Superior temporal gyrus (tissue), 1 donor: Measurements from ENCODE around the gene GABBR1.

Experiments
- DNase-seq: peaks from one replicate; pipeline ENCODE4 v3.0.0-alpha.2; 2016; ENCODE audit errors: extremely low spot score

The GABBR1 gene

DNA sequence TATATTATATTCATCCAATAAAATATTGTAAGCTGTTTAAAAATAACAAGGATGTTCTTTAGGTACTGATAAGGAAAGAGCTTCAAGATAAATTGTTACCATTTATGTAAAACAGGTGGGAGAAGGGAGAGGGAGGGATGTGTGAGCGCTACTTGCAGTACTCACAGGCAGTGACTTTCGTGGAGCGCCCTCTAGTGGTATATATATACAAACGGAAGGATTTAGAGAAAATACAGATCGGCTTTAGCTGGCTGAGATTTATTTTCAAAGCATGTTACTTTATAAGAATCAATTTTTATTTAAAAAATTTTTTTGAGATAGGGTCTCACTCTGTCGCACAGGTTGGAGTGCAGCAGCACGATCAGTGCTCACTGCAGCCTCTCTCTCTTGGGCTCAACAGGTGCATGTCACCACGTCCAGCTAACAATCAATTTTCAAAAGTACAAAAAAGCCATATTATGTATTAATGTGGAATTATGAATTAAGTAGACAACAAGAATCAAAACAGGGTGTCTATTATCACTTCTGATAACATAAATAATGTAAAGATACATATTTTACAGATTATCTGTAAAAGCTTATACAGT, 20.6 kb upstream of the GABBR1 start:
- DNase-seq: peak; percentile 95

DNA sequence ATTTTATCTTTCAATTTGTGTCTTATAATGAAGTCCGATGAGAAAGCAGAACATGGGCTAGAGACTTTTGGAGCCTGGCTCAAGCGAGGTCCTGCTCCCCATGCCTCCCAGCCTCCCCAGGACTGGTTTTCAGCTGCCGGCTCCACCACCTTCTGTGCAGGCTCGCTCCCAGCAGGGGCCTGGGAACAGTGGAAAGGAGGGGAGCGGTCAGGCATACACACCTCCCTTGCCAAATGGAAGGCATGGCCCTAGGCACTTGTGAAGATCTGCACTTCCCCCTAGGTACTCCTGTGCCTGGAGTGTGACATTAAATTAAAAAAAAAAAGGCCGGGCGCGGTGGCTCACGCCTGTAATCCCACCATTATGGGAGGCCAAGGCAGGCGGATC, 19.2 kb upstream of the GABBR1 start:
- DNase-seq: no peak

DNA sequence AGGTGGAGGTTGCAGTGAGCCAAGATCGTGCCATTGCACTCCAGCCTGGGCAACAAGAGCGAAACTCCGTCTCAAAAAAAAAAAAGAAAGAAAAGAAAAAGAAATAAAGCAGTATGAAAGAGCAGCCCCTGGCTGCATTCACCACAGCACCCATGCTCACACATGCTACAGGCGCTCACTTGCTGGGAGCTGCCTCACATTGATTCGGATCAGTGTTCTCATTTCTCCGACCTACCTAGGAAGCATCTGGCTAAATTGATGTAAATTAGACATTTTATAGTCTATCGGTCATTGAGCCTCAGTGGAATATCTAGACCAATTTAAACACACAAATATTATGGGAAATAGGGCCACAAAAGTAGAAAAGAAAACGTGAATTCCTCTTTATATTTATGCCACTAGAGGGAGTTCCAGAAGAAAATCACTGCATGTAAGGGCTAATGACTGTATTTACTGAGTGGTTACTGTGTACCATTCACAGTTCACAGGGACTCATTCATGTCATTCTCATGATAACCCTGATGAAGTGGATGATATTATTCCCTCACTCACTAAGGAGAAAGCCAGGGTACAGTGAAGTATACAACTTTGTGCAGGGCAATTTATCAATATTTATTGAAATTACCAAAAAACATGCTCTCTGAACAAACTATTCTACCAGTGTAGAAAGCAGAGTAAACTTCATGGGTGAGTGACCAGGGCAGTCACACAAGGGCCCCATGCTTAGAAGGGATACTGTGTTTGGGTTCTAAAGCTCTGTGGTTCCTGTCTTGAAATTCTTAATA, 18.6 kb upstream of the GABBR1 start:
- DNase-seq: peak; percentile 76

DNA sequence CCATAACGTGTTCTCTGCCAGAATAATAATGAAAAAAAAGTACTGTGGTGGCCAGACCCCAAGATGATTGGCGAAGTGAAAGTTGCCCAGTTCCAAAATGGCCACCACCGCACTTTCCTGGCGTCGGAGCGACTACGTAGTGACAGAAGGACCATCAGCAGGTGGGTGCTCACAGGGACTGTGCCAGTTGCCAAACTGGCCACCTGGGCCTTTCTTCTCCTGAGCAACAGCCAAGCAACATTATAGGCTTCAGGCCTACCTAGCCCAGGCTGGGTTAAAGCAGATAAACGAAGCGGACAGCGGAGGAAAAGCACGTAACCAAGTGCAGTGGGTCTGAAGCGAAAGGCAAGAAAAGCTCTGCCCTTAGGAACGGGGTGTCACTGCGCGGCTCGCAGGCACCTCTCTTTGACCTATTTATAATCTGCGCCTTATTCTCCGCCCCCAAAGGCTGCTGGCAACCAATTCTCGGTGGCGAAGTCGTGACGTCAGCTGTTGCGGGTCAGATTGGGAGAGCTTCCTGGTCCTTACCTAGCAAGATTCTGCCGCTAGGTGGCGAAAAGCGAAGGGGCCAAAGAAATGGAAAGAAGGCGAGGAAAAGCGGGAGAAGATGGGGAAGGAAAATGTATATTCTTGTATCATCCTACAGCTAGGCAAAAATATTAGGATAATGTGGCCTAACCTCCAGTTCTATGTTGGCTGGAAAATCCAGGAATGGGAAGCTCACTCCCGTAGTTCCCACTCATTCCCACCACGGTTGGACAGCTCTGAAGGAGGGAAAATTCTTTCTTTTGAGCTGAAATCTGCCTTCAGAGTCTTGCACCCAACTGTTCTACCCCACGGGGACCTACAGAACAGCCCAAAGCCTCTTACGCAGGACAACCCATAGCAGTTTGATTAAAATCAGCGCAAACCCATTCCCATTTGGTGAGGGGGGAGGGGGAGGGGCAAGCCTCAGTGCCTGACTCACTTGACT, 17.0 kb upstream of the GABBR1 start:
- DNase-seq: peak; percentile 100

DNA sequence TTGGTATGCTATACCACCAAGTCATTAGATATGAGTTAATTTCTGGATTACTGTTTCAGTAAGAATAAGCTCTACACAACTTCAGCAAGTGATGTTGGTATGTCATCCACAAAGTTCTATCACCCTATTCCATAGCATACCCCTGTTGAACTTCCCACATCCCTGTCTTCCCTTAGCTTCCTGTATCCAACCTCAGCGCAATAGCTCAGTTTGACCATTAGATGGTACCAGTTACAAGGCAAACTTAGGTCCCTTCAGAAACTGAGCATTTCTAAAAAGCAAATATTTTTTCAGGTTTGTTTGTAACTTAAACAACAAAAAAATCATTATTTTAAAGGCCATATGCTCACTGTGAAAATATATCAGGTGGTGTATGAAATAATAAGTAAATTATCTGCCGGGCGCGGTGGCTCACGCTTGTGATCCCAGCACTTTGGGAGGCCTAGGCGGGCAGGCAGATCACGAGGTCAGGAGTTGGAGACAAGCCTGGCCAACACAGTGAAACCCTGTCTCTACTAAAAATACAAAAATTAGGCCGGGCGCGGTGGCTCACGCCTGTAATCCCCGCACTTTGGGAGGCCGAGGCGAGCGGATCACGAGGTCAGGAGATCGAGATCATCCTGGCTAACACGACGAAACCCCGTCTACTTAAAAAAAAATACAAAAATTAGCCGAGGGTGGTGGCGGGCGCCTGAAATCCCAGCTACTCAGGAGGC, 15.1 kb upstream of the GABBR1 start:
- DNase-seq: peak; percentile 73

DNA sequence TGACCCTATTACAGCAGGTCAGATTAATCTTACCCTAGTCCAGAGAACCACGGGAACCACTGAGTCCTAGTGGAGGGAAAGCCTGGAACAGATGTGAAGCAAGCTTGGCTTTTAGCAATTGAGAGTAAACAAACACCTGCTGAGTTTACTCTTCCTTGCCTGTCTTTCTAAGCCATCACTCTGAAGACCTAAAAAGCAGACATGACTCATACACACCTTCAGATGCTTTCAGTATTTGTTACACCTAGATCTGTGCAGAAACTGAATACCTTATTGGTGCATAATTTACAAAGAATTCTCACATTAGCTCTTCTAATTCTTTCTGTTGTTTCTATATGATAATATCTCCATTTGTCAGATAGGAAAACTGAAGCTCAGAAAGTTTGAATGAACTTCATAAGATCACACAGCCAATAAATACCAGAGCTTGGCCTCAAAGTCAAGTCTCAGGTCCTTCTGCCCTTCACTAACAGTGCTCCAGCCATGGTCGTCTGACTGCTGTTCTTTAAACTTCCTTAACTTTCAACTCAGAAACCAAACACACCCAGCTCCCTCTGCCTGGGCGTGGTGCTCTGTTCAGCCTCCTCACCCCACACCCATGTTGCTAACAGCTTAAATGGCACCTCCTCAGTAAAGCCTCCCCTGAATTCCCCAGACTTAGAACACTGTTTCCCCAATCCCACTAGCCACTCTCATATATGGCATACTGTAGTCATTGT, 8.6 kb upstream of the GABBR1 start:
- no peak for DNase-seq

DNA sequence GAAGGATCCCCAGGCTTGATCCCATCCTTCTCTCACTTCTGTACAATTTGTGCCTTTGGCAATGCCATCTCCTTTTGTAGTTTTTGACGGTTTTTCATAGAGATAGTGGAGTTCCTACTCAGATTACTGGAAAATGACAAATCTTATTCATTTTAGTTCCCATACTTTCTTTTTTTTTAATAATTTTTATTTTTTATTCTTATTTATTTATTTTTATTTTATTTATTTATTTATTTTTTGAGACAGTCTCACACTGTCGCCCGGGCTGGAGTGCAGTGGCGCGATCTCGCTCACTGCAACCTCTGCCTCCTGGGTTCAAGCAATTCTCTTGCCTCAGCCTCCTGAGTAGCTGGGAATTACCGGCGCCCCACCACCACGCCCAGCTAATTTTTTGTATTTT, 4.3 kb upstream of the GABBR1 start:
- no peak for DNase-seq

DNA sequence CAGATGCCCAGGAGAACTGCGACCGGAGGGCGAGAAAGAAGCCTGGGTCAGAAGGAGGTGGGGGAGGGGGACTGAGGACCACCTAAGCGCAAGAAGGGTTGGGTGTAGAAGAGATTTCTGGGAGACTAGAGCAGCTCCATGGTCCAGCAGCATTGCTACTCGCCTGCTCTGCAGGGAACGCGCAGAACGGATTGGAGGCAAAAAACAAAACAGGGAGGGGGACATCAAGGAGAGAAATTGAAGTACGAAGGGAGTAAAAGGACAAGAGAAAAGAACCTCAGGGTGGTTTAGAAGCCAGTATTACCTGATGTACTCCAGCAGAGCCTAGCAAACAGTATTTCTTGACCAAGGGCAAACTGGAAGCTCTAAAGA, 537 bp upstream of the GABBR1 start:
- peak; percentile 62 for DNase-seq

DNA sequence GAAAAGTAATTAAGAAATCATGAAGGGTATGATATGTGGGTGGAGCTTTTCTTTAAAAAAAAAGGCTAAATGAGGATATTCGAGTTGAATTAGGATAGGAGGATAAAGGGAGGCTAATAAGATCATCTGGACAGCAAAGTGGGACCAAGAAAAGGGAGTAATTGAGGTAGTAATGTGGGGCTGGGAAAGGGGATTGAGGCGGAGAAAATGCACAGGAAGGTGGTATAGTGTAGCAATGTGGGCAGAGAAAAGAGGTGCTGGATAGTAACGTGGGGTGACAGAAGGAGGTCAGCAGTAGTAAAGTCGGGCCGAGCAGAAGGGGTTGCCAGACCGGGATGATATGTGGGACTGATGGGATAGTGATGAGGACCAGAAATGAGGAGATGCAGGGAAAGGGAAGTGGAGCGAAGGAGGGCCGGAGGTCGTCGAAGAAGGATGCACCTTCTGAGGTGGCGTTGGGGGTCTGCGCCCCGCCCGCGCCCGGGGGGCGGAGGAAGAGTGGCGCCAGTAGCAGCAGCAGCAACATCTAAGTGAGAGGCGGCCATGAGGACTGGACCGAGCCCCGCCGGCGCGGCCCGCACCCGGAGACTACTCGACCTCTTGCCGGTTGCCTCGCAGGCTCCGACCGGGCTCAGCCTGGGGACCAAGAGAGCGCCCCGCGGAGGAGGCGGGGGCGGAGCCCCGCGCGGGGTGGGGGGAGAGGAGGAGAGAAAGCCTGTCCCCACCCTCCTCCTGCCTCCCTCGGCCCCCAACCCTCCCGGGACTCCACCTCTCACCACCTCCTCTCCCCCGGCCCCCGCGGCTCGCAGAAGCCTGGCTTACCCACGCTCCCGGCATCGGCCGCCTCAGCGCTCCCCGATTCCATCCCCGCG, 887 bp downstream of the GABBR1 start:
- peak; percentile 10 for DNase-seq

DNA sequence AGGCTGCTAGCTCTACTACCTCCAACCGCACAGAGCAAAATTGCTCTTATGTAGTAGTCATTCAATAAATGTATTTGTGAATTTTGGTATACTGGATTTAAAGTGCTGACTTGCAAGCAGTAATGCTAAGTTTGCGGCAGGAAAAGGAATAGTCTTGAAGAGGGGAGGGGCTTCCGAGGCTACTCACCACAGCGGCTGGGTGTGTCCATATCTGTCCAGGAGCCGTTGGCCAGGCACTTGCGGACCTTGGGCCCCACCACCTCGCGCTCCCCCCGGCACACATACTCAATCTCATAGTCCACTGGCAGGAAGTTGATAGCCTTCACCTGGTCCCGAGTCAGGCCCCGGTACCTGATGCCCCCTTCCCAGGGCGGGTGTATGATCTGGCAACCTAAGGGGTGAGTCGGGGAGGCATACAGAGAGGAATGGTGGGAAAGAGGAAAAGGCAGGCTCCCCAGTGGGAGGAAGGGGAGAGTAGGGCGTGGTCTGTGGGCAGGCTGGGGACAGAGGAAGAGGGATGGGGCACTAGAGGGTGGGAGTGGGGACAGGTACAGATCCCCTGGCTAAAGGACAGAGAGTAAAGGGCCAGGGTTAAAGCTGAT, 1.7 kb downstream of the GABBR1 start:
- peak; percentile 12 for DNase-seq

DNA sequence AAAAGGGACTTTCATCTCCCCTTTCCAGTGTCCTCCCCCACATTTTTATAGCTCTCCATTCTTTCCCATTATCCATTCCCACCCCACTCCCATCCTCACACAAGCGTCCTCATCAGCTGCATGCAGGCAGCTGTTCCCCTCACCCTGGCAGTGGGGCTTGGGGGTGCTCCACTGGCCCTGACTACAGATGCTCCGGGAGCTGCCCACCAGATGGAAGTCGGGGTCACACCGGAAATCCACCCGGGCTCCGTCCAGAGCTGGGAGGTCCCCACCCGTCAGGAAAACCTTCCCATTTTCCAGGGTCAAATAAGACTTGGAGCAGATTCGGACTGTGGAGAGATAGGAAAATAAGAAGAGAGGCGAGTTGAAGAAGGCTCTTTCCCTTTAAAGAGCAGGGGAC, 2.7 kb downstream of the GABBR1 start:
- no peak for DNase-seq

DNA sequence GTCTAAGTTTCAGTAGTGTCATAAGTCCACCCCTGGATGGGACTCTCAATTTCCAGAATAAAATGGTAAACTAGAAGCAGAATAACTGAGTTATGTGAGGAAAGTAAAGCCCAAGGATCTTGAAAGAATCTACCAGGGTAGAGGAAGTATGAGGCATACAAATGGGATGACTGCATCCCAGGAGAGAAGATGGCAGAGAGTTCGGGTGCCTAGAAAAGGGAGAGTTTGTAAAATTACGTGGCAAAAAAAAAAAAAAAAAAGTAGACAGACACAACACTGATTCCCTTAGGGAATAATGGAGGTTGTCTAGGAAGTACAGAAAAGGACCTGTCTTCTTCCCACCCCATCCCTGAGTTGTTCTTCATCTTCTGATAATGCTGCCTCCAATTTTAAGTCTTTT, 3.4 kb downstream of the GABBR1 start:
- DNase-seq: peak; percentile 16

DNA sequence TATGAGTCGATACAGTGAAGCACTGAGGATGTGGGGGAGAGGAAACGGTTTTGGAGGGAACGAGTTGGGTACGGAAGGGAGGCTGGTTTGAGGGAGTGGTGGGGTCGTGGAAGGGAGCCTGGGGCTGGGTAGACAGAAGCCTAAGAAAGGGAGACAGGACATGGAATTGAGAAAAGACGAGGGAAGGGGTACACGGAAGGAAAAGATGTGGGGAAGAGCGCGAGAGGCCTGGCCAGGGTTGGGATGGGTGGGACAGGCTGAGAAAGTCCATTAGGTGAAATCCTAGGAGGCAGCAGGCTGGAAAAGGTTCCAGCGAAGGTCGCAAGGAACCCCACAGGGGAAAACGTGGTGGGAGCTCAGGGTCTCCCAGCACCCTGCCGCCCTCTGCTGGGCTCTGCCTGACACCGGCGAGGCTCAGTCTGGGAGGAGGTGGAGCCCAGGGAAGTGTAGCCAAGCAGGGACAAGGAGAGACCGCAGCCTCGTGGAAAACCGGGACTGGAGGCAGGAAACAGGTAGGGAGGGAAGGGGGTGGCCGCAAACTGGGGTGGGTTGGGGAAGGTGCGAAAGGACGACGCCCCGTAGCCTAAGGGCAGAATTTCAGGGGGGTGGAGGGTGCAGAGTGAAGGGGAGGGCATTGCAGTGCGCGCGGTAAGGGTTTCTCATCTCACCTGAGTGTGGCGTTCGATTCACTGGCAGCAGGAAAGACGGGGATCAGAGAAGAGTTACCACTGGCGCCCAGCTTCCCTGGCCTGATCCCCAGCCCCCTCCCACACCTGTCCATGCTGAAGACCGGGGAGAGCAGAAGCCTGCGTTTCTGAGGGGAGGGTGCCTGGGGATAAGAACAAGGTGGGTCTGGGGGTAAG, 4.3 kb downstream of the GABBR1 start:
- DNase-seq: peak; percentile 70

DNA sequence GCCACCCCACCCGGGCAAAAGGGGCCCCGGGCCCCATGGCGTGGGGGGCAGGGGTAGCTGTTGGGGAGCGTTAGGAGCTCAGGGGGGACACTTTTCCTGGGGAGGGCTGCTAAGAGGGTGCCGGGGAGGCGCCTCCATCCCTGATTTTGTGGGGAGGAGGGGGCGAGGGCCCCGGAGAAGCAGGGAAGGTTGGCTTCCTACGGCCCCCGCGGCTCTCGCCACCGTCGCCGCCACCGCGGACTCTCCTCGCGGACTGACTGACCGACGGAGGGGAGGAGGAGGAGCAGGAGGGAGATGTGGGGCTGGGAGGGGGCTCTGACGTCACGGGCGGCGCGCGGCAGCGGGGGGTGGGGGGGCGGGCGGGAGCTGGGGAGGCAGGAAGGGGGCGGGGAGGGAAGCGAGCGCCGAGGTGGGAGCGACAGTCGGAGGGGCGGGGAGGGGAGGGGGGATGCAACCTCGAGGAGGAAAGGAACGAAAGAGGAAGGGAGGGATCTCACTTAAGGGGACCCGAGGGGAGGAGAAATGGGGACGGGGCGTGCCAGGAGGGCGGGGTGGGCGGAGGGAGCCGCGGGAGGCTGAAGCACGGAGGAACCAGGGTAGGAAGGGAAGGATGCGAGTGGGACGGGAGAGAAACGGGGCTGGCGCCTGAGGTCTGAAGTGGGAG, 5.1 kb downstream of the GABBR1 start:
- DNase-seq: peak; percentile 42

DNA sequence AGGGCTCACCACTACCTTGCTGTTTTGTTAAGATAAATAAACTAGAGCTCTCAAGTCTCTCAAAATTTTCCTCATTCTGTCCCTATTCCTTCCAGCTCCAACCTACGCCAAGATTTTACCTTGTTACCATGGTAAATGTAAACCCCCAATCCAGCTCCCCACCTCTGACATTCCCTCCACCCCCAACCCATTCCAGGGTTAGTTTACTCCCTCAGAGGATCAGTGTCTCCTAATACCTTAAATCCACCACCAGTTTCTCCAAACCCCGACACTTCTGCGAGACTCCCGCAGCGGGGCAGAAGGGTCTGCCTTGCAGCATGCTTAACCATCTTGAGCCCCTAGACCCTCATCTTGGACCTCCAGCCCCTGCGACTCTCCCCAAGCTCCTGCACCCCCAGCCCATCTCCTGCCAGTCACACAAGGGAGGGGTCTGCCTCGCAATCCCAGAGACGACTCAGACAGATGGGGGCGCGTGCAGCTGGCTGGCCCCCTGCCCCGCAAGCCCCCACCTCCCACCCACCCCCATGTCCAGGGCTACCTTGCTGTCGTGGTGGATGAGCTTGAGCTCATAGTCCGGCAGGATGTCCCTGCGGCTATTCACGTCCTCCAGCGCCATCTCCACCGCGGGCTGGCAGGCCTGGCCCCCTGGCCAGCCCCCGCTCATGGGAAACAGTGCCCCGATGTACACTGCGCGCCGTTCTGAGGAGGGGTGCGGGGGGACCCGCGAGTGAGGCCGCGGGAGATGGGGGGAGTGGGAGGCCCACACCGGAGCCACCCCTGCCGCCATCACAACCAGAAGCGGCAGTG, 5.8 kb downstream of the GABBR1 start:
- DNase-seq: peak; percentile 17

DNA sequence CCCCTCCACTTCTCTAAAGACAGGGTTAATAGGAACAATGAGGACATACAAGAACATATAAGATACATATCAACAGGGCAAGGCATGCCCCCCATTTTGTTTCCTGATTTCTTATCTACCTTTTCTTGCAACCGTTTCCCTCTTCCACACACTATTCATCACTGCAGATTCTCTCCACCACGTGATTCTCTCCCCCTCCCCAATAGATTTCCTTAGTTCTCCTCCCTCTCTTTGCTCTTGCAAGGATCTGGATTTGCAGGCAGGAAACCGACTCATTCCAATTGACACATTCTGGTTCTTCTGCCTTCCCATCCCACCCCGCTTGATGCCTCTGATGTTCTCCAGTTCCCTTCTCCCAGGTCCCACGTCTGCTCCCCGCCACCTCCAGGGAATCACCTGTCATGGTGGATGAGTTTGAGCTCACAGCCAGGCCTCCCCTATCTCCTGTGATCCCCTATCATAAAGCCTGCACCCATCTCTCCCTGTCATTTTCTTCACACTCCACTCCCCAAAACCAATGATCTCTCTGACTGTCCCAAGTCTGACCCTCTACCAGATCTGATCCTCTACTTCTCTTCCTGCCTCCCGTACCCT, 7.5 kb downstream of the GABBR1 start:
- DNase-seq: no peak

DNA sequence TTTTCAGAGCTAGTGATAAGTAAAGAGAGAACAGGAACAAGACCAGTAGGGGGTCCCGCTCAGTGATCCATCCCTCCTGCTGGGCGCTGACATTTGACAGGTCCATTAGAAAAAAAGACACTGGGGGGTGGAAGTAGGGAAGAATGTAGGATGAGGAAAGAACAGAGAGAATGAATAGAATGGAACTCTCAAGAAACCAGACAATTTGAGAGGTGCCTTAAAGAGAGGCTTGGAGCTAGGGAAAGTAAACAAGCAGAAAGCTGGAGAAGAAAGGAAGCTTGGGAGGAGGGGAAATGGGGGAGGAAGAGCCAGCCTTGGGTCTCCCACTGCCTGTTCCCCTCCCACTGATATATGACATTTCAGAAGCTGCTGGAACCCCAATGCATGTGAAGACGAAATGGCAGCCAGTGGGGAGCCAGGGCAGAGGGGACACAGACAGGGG, 8.4 kb downstream of the GABBR1 start:
- no peak for DNase-seq
